ENCODE data around the gene METTL22.
A peak's percentile ranks its signal among the peaks of the same experiment; 100 is the strongest.

METTL22 gene

DNA sequence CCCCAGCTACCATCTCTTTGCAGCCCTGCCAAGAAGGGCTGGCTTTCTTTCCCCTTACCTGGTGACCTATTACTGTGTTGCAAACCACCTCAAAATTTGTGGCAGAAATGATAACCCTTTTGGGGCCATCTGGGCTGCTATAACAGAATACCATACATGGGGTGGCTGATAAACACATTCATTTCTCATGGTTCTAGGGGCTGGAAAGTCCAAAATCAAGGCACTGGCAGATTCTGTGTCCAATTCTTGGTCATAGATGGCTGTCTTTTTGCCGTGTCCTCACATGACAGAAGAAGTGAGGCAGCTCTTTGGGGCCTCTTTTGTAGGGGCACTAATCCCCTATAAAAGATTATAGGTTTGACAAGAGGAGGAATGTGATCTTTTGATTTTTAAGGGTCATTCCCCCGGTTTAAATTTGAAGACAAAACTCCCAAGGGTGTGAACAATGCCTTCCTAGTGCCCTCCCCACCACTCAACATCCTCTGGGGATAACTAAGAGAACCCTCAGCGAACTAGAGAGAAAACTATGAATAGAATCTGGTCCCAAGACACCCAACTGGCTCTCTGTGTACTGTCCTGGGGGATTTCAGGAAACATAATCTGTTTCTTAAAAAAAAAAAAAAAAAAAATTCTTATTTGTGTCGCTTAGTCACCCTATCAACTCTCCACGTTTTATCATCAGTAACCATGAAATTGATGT lies 1.7 kb upstream of the METTL22 start:
- Histone ChIP-seq H3K4me3 (ENCODE audit: insufficient read depth in 1 of 2, low read depth in 1 of 2, low read length in 2 of 2) (no peak overlapping the region), H3K4me1 (ENCODE audit: control insufficient read depth, insufficient read depth, low read depth, low read length) (peaks cover 3% of the 10 kb centered on the region), H3K27ac (ENCODE audit: low read length, poor library complexity, severe bottlenecking) (no peak overlapping the region), H3K27me3 (ENCODE audit: control insufficient read depth in 1 of 2, insufficient read depth in 1 of 2, low read length in 2 of 2) (peaks cover 6 to 22% of the 10 kb centered on the region in 2 experiments), H2AK5ac (ENCODE audit: low read length, severe bottlenecking) (no peak overlapping the region), H3K4me2 (ENCODE audit: low read length, poor library complexity, severe bottlenecking) (no peak overlapping the region), H4K91ac (ENCODE audit: low read length) (no peak overlapping the region), H2BK15ac (ENCODE audit: low read depth, poor library complexity, severe bottlenecking) (no peak overlapping the region), H2BK5ac (ENCODE audit: low read depth, low read length, poor library complexity, severe bottlenecking) (no peak overlapping the region), H3K79me1 (replicated peaks; ENCODE audit: low read length, poor library complexity, severe bottlenecking) (peaks cover 2% of the 10 kb centered on the region), H3K9me3 (ENCODE audit: control insufficient read depth, low read length) (no peaks in the 10 kb centered on the region), H3K14ac (ENCODE audit: low read length in 2 of 2) (no peak overlapping the region), H3K36me3 (ENCODE audit: control insufficient read depth in 1 of 2, insufficient read depth in 2 of 2, low read depth in 1 of 2, low read length in 2 of 2) (peaks cover 0 to 6% of the 10 kb centered on the region in 2 experiments), H3K18ac (ENCODE audit: low read depth in 1 of 2, low read length in 2 of 2) (no peak overlapping the region), H4K8ac (ENCODE audit: low read length) (no peak overlapping the region), H2BK12ac (ENCODE audit: low read length in 2 of 2) (no peak overlapping the region), H3K23ac (ENCODE audit: low read length in 2 of 2) (no peak overlapping the region), H2AFZ (ENCODE audit: low read depth, low read length) (no peak overlapping the region), H3K4ac (ENCODE audit: low read depth in 1 of 2, low read length in 2 of 2) (no peak overlapping the region), H2BK120ac (ENCODE audit: low read depth, low read length) (no peak overlapping the region), H3K9ac (ENCODE audit: low read length) (no peak overlapping the region)
- DNase-seq: no peak
- 63% methylated on average over 3 of the region's 5 CpGs for WGBS

- no peak overlapping the region for H4K8ac ChIP-seq (ENCODE audit: low read length)
- DNase-seq: no peak
- H3K4ac ChIP-seq (ENCODE audit: low read depth in 1 of 2, low read length in 2 of 2): no peak overlapping the region
- H3K79me1 ChIP-seq (replicated peaks; ENCODE audit: low read length, poor library complexity, severe bottlenecking): peaks cover 4% of the 10 kb centered on the region
- no peak overlapping the region for H4K91ac ChIP-seq (ENCODE audit: low read length)
- H3K18ac ChIP-seq (ENCODE audit: low read depth in 1 of 2, low read length in 2 of 2): no peak overlapping the region
- H3K9me3 ChIP-seq (ENCODE audit: control insufficient read depth, low read length): no peaks in the 10 kb centered on the region
- no peak overlapping the region for H3K4me3 ChIP-seq (ENCODE audit: insufficient read depth in 1 of 2, low read depth in 1 of 2, low read length in 2 of 2)
- no peak overlapping the region for H2BK120ac ChIP-seq (ENCODE audit: low read depth, low read length)
- peaks cover under 1 to 22% of the 10 kb centered on the region in 2 experiments for H3K27me3 ChIP-seq (ENCODE audit: control insufficient read depth in 1 of 2, insufficient read depth in 1 of 2, low read length in 2 of 2)
- H3K36me3 ChIP-seq (ENCODE audit: control insufficient read depth in 1 of 2, insufficient read depth in 2 of 2, low read depth in 1 of 2, low read length in 2 of 2): peaks cover 3 to 14% of the 10 kb centered on the region in 2 experiments
- H3K23ac ChIP-seq (ENCODE audit: low read length in 2 of 2): no peak overlapping the region
- H2AK5ac ChIP-seq (ENCODE audit: low read length, severe bottlenecking): no peak overlapping the region
- H3K14ac ChIP-seq (ENCODE audit: low read length in 2 of 2): no peak overlapping the region
- H3K9ac ChIP-seq (ENCODE audit: low read length): no peak overlapping the region
- no peak overlapping the region for H2AFZ ChIP-seq (ENCODE audit: low read depth, low read length)
- no peak overlapping the region for H2BK15ac ChIP-seq (ENCODE audit: low read depth, poor library complexity, severe bottlenecking)
- peaks cover 3% of the 10 kb centered on the region for H3K4me1 ChIP-seq (ENCODE audit: control insufficient read depth, insufficient read depth, low read depth, low read length)
- no peak overlapping the region for H2BK12ac ChIP-seq (ENCODE audit: low read length in 2 of 2)
- H3K4me2 ChIP-seq (ENCODE audit: low read length, poor library complexity, severe bottlenecking): no peak overlapping the region
- no peak overlapping the region for H3K27ac ChIP-seq (ENCODE audit: low read length, poor library complexity, severe bottlenecking)
- no peak overlapping the region for H2BK5ac ChIP-seq (ENCODE audit: low read depth, low read length, poor library complexity, severe bottlenecking)
- WGBS: 75% methylated on average over 6 of the region's 6 CpGs
Measured at GRCh38 chr16:8620535-8620934, 963 bp upstream of the METTL22 start.

- Histone ChIP-seq H2BK120ac (ENCODE audit: low read depth, low read length) (no peak overlapping the region), H3K14ac (ENCODE audit: low read length in 2 of 2) (no peak overlapping the region), H3K4me1 (ENCODE audit: control insufficient read depth, insufficient read depth, low read depth, low read length) (peaks cover 3% of the 10 kb centered on the region), H2BK15ac (ENCODE audit: low read depth, poor library complexity, severe bottlenecking) (no peak overlapping the region), H4K8ac (ENCODE audit: low read length) (no peak overlapping the region), H3K27ac (ENCODE audit: low read length, poor library complexity, severe bottlenecking) (no peak overlapping the region), H2AFZ (ENCODE audit: low read depth, low read length) (no peak overlapping the region), H3K18ac (ENCODE audit: low read depth in 1 of 2, low read length in 2 of 2) (no peak overlapping the region), H4K91ac (ENCODE audit: low read length) (no peak overlapping the region), H3K4me3 (ENCODE audit: insufficient read depth in 1 of 2, low read depth in 1 of 2, low read length in 2 of 2) (peak overlapping the region; percentile 11 to 99), H3K9me3 (ENCODE audit: control insufficient read depth, low read length) (no peaks in the 10 kb centered on the region), H3K27me3 (ENCODE audit: control insufficient read depth in 1 of 2, insufficient read depth in 1 of 2, low read length in 2 of 2) (peaks cover 0 to 19% of the 10 kb centered on the region in 2 experiments), H3K9ac (ENCODE audit: low read length) (peak overlapping the region; percentile 100), H2AK5ac (ENCODE audit: low read length, severe bottlenecking) (no peak overlapping the region), H3K4ac (ENCODE audit: low read depth in 1 of 2, low read length in 2 of 2) (no peak overlapping the region), H2BK12ac (ENCODE audit: low read length in 2 of 2) (no peak overlapping the region), H3K36me3 (ENCODE audit: control insufficient read depth in 1 of 2, insufficient read depth in 2 of 2, low read depth in 1 of 2, low read length in 2 of 2) (peaks cover 9 to 20% of the 10 kb centered on the region in 2 experiments), H3K23ac (ENCODE audit: low read length in 2 of 2) (no peak overlapping the region), H2BK5ac (ENCODE audit: low read depth, low read length, poor library complexity, severe bottlenecking) (no peak overlapping the region), H3K79me1 (replicated peaks; ENCODE audit: low read length, poor library complexity, severe bottlenecking) (peaks cover 10% of the 10 kb centered on the region), H3K4me2 (ENCODE audit: low read length, poor library complexity, severe bottlenecking) (peak overlapping the region; percentile 74)
- WGBS: 21% methylated on average over 10 of the region's 12 CpGs
- no peak for DNase-seq
Measured at GRCh38 chr16:8621222-8621571, 301 bp upstream of the METTL22 start.

- 0% methylated on average over 2 of the region's 4 CpGs for WGBS
- peak overlapping the region in 1 of 2 experiments; percentile 90 for H3K4ac ChIP-seq (ENCODE audit: low read depth in 1 of 2, low read length in 2 of 2)
- H2AK5ac ChIP-seq (ENCODE audit: low read length, severe bottlenecking): no peak overlapping the region
- no peak overlapping the region for H2AFZ ChIP-seq (ENCODE audit: low read depth, low read length)
- H3K4me1 ChIP-seq (ENCODE audit: control insufficient read depth, insufficient read depth, low read depth, low read length): peaks cover 3% of the 10 kb centered on the region
- no peak overlapping the region for H2BK120ac ChIP-seq (ENCODE audit: low read depth, low read length)
- H3K27me3 ChIP-seq (ENCODE audit: control insufficient read depth in 1 of 2, insufficient read depth in 1 of 2, low read length in 2 of 2): peaks cover 0 to 17% of the 10 kb centered on the region in 2 experiments
- no peak overlapping the region for H3K23ac ChIP-seq (ENCODE audit: low read length in 2 of 2)
- H4K91ac ChIP-seq (ENCODE audit: low read length): no peak overlapping the region
- H4K8ac ChIP-seq (ENCODE audit: low read length): no peak overlapping the region
- H3K36me3 ChIP-seq (ENCODE audit: control insufficient read depth in 1 of 2, insufficient read depth in 2 of 2, low read depth in 1 of 2, low read length in 2 of 2): peaks cover 18 to 30% of the 10 kb centered on the region in 2 experiments
- no peaks in the 10 kb centered on the region for H3K9me3 ChIP-seq (ENCODE audit: control insufficient read depth, low read length)
- peak overlapping the region in 1 of 2 experiments; percentile 85 for H3K14ac ChIP-seq (ENCODE audit: low read length in 2 of 2)
- peak overlapping the region; percentile 100 for H3K9ac ChIP-seq (ENCODE audit: low read length)
- peak overlapping the region; percentile 86 to 99 for H3K4me3 ChIP-seq (ENCODE audit: insufficient read depth in 1 of 2, low read depth in 1 of 2, low read length in 2 of 2)
- peak overlapping the region; percentile 91 for H3K4me2 ChIP-seq (ENCODE audit: low read length, poor library complexity, severe bottlenecking)
- H2BK12ac ChIP-seq (ENCODE audit: low read length in 2 of 2): no peak overlapping the region
- H2BK15ac ChIP-seq (ENCODE audit: low read depth, poor library complexity, severe bottlenecking): no peak overlapping the region
- no peak overlapping the region for H3K18ac ChIP-seq (ENCODE audit: low read depth in 1 of 2, low read length in 2 of 2)
- H3K27ac ChIP-seq (ENCODE audit: low read length, poor library complexity, severe bottlenecking): no peak overlapping the region
- peaks cover 15% of the 10 kb centered on the region for H3K79me1 ChIP-seq (replicated peaks; ENCODE audit: low read length, poor library complexity, severe bottlenecking)
- H2BK5ac ChIP-seq (ENCODE audit: low read depth, low read length, poor library complexity, severe bottlenecking): no peak overlapping the region
- no peak for DNase-seq
Measured at GRCh38 chr16:8622315-8622656, 788 bp downstream of the METTL22 start.
